GM21360 (cell line): ENCODE results near the gene TGFB3.

Experiments
- ATAC-seq: cut with Tn5 transposase; IDR thresholded peaks from one replicate; pipeline ENCODE4 v1.9.1; 2021; ENCODE audit warnings: mild to moderate bottlenecking, moderate library complexity; ENCODE audit not compliant: unreplicated experiment

The TGFB3 gene

DNA sequence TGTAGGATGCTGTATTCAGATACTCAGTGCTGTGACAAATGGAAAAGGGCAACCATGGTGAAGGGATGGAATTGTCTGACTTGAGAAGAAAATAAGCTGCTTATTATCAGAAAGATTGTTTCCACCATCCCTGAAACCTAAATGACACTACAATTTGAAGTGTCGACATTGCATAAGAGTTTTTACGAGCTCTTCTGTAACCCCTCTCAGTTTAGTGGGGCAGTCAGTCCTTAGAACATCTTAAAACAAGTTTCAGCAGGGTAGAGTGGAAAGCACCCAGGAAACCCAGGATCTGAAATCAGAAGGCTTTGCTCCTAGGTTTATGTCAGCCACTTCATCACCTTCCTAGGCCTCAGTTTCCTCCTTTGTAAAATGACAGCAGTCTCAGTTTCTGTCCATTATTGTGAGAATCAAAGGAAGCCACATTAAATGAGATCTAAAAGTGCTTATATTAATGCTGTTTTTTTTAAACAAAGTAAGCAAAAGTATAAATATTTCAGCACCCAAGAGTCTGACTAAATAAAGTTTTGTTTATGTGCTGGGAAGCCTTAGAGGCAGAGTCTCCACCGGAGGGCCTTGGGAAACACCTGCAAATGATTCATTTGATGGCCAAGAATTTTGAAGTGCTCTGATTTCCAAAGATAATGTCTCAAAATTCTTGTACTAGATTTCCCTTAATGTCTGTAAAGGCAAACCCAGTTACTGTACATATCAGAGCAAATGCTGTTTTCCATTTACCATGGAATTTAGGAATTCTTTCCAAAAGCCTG lies 5.6 kb upstream of the TGFB3 start:
- ATAC-seq = no peak

GRCh38 chr14:75986439-75986765 lies 4.6 kb upstream of the TGFB3 start:
- ATAC-seq = no peak

GRCh38 chr14:75985618-75986438 lies 4.0 kb upstream of the TGFB3 start, which contains the start of gene IFT43:
IFT43 (plus strand) TSS chr14:75985763; CDS start chr14:75985787, 24 bp downstream.
- ATAC-seq = peak; percentile 61

- ATAC-seq = no peak
Observed at GRCh38 chr14:75984674-75985073, 2.9 kb upstream of the TGFB3 start.

- no peak for ATAC-seq
Observed at GRCh38 chr14:75983019-75983358, 1.2 kb upstream of the TGFB3 start.

- no peak for ATAC-seq
Observed at GRCh38 chr14:75982266-75983018, 647 bp upstream of the TGFB3 start.

DNA sequence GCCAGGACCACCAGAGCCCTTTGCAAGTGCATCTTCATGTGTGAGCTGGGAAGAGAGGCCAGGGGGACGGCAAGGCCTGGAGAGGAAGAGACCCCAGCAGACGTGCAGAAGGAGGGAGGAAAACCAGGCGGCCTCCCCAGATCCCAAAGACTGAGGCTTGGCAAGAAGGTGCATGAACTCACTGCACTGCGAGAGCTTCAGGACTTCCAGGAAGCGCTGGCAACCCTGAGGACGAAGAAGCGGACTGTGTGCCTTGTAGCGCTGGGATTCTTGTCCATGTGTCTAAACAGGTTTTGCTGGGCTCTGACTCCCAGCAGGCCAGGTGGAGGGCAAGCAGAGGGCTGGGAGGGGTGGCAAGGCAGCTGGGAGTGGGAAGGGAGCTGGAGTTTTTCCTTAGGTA lies 939 bp downstream of the TGFB3 start:
- no peak for ATAC-seq

GRCh38 chr14:75979648-75980565 lies 1.9 kb downstream of the TGFB3 start:
- ATAC-seq = no peak

GRCh38 chr14:75979071-75979571 lies 2.7 kb downstream of the TGFB3 start:
- ATAC-seq = no peak

- no peak for ATAC-seq
Observed at GRCh38 chr14:75978249-75978731, 3.5 kb downstream of the TGFB3 start.

- ATAC-seq = no peak
Observed at GRCh38 chr14:75977582-75977943, 4.2 kb downstream of the TGFB3 start.

GRCh38 chr14:75976826-75977581 lies 4.8 kb downstream of the TGFB3 start:
- no peak for ATAC-seq

DNA sequence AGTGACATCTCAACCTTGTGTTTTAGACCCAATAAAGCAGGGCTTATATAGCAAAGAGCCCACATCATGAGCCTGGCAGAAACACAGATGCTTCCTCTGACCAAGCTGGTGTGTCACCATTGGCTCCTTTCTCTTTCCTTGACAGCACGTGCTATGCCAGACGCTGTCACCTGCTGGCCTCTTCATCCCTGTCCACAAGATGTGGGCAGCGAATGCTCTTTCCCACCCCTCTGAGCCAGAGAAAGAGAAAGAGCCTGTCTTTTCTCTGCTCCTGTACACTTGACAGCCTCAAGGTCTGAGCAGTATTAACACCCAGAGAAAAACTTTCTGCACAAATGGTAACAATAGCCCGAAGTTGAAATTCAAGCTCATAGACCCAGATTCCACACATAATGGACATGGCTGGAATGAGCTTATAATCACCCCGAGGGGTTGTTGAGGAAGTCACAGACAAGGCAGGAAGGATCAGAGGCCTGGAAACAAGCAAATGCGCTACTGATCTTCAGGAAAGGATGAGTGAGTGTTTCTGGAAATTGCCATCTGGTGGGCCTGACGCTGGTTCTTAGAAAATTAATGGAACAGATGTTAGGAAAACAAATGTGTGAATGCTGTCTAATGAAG lies 8.9 kb downstream of the TGFB3 start:
- no peak for ATAC-seq

DNA sequence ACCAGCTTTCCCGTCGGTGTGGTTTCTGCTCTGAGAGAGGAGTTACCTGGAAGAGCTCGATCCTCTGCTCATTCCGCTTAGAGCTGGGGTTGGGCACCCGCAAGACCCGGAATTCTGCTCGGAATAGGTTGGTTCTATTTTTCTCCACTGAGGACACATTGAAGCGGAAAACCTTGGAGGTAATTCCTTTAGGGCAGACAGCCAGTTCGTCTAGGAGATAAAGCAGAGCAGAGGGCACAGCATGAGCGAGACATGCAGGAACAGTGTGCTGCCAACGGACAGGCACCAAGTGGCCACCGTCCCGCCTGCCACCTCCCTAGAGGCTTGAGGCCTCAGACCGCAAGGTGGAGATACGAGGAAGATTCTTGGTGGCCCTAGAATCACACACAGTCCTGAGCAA lies 10.3 kb downstream of the TGFB3 start:
- ATAC-seq = no peak

GRCh38 chr14:75970989-75971388 lies 10.8 kb downstream of the TGFB3 start:
- no peak for ATAC-seq

- no peak for ATAC-seq
Observed at GRCh38 chr14:75969891-75970290, 11.9 kb downstream of the TGFB3 start.

GRCh38 chr14:75969126-75969525 lies 12.7 kb downstream of the TGFB3 start:
- ATAC-seq = no peak

GRCh38 chr14:75968456-75968855 lies 13.3 kb downstream of the TGFB3 start:
- no peak for ATAC-seq

DNA sequence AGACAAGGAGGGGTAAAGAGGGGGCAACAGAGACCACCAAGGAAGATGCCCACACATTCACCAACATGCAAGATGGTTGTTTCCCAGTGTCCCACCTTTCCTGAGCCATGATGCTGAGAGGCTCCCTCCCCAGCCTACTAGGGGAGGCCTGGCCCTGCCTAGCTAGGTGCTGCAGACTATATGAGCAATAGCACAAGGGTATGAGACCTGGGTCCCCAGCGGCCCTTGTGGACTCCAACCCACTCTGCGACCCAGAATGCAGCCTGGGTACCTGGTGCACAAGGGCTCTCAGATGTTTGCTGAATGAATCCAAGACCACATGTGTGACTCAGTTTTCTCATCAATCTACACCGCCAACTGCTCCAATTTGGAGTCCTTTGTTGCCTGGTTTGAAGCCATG lies 13.9 kb downstream of the TGFB3 start:
- no peak for ATAC-seq
